Measurements from ENCODE around the gene PGBD5. TPM values are rescaled to one million over a fixed set of nuclear protein-coding genes. Genes with fewer than 3 reads are reported as not detected.
A peak's percentile ranks its signal among the peaks of the same experiment; 100 is the strongest.

Gene PGBD5
- total and polyA plus RNA-seq, 2 of the 13 experiments (the other 11 are each of a cell fraction or from before 2014, with no cell fraction given), result 0.04 to 0.13 TPM

DNA sequence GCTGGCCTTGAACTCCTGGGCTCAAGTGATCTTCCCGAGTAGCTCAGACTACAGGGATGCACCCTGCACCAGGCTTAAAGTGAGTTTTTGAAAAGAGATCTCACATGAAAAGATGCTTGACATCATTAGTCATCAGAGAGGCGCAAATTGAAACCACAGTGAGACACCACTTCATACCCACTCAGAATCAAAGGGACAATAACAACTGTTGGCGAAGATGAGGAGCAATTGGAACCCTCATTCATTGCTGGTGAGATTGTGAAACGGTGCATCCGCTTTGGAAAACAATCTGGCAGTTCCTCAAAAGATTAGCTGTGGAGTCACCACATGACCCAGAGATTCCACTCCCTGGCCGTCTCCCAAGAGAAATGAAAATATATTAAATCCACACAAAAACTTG, 122.3 kb downstream of the PGBD5 start (continued):
- TF ChIP-seq RELA (CRISPR knock-in tag; IDR thresholded peaks at IDR 0.05), result no peak
- no peak for TF ChIP-seq CENPX (CRISPR knock-in tag; IDR thresholded peaks at IDR 0.05)
- TF ChIP-seq ZNF317 (CRISPR knock-in tag; IDR thresholded peaks at IDR 0.05), result no peak
- TF ChIP-seq, protein P1, sequence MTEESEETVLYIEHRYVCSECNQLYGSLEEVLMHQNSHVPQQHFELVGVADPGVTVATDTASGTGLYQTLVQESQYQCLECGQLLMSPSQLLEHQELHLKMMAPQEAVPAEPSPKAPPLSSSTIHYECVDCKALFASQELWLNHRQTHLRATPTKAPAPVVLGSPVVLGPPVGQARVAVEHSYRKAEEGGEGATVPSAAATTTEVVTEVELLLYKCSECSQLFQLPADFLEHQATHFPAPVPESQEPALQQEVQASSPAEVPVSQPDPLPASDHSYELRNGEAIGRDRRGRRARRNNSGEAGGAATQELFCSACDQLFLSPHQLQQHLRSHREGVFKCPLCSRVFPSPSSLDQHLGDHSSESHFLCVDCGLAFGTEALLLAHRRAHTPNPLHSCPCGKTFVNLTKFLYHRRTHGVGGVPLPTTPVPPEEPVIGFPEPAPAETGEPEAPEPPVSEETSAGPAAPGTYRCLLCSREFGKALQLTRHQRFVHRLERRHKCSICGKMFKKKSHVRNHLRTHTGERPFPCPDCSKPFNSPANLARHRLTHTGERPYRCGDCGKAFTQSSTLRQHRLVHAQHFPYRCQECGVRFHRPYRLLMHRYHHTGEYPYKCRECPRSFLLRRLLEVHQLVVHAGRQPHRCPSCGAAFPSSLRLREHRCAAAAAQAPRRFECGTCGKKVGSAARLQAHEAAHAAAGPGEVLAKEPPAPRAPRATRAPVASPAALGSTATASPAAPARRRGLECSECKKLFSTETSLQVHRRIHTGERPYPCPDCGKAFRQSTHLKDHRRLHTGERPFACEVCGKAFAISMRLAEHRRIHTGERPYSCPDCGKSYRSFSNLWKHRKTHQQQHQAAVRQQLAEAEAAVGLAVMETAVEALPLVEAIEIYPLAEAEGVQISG (CRISPR knock-in tag; IDR thresholded peaks at IDR 0.05), result no peak
- no peak for TF ChIP-seq ZNF101 (CRISPR knock-in tag; IDR thresholded peaks at IDR 0.05; ENCODE audit: borderline replicate concordance, low read depth)
- no peak for TF ChIP-seq AHR (CRISPR knock-in tag; IDR thresholded peaks at IDR 0.05)
- TF ChIP-seq, protein P2, sequence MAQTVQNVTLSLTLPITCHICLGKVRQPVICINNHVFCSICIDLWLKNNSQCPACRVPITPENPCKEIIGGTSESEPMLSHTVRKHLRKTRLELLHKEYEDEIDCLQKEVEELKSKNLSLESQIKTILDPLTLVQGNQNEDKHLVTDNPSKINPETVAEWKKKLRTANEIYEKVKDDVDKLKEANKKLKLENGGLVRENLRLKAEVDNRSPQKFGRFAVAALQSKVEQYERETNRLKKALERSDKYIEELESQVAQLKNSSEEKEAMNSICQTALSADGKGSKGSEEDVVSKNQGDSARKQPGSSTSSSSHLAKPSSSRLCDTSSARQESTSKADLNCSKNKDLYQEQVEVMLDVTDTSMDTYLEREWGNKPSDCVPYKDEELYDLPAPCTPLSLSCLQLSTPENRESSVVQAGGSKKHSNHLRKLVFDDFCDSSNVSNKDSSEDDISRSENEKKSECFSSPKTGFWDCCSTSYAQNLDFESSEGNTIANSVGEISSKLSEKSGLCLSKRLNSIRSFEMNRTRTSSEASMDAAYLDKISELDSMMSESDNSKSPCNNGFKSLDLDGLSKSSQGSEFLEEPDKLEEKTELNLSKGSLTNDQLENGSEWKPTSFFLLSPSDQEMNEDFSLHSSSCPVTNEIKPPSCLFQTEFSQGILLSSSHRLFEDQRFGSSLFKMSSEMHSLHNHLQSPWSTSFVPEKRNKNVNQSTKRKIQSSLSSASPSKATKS (CRISPR knock-in tag; IDR thresholded peaks at IDR 0.05), result no peak
- TF ChIP-seq ZNF274 (CRISPR knock-in tag; IDR thresholded peaks at IDR 0.05), result no peak
- TF ChIP-seq ZNF124 (CRISPR knock-in tag; IDR thresholded peaks at IDR 0.05), result no peak

DNA sequence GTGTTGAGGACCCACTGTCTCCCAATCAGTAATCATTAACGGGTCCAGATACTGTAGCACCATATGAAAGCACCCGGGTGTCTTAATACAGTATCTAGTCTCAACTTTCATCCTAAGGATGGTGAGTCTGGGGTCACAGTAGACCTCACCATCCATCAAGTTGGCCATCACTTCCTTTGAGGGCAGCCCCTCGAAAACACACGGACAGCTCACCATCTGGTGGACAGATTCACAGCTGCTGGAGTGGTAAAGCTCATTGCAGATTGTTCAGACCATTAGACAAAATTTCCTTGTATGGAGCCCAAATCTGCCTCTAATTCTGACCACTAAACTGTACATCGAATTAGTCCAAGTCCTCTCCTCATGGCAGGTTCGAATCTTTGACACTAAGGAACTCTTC, 123.1 kb downstream of the PGBD5 start:
- H3K9me3 ChIP-seq (ENCODE audit: low read length), result no peaks in the 10 kb centered on the region
- no peak overlapping the region for H3K27ac ChIP-seq (ENCODE audit: extremely low read length, insufficient read depth, low read length)
- H3K4me3 ChIP-seq (replicated peaks in 1 of 3; ENCODE audit: insufficient read depth in 1 of 3, low read depth in 2 of 3, low read length in 3 of 3), result no peak overlapping the region
- no peak overlapping the region for H2AFZ ChIP-seq (ENCODE audit: low read length)
- no peaks in the 10 kb centered on the region for H3K36me3 ChIP-seq (replicated peaks in 1 of 2; ENCODE audit: control insufficient read depth in 1 of 2, insufficient read depth in 2 of 2, low read length in 2 of 2)
- H3K27me3 ChIP-seq (ENCODE audit: control insufficient read depth in 1 of 2, insufficient read depth in 2 of 2, low read length in 2 of 2), result no peaks in the 10 kb centered on the region; a peak in 1 of 5 replicates
- ChIA-PET CTCF (ENCODE audit: low intra/inter-chr PET ratio, low total read pairs) (no interaction called here), POLR2A (no interaction called here)
- H3K4me1 ChIP-seq (ENCODE audit: insufficient read depth, low read length), result peaks cover 30% of the 10 kb centered on the region
- no TSS peak for BruUV-seq (replicated peaks)
- in situ Hi-C loops (cut with HindIII; ENCODE audit: extremely low pct_ligation_motif_present, low pct_unique_long_range_greater_than_20kb), result no loop called here
- TF ChIP-seq STAG1 (CRISPR knock-in tag; IDR thresholded peaks at IDR 0.05), result peak; percentile 49
- TF ChIP-seq RFX5 (IDR thresholded peaks at IDR 0.05; ENCODE audit: low read depth, low read length), result no peak
- TF ChIP-seq, protein P3, sequence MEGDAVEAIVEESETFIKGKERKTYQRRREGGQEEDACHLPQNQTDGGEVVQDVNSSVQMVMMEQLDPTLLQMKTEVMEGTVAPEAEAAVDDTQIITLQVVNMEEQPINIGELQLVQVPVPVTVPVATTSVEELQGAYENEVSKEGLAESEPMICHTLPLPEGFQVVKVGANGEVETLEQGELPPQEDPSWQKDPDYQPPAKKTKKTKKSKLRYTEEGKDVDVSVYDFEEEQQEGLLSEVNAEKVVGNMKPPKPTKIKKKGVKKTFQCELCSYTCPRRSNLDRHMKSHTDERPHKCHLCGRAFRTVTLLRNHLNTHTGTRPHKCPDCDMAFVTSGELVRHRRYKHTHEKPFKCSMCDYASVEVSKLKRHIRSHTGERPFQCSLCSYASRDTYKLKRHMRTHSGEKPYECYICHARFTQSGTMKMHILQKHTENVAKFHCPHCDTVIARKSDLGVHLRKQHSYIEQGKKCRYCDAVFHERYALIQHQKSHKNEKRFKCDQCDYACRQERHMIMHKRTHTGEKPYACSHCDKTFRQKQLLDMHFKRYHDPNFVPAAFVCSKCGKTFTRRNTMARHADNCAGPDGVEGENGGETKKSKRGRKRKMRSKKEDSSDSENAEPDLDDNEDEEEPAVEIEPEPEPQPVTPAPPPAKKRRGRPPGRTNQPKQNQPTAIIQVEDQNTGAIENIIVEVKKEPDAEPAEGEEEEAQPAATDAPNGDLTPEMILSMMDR (CRISPR knock-in tag; IDR thresholded peaks at IDR 0.05), result peak; percentile 43
- no peak for TF ChIP-seq MBD4 (IDR thresholded peaks at IDR 0.05; ENCODE audit: borderline replicate concordance, low read length)
- ATAC-seq (no peak), DNase-seq (ENCODE audit: low spot score) (no peak), FAIRE-seq (no peak)
- H3K79me2 ChIP-seq (ENCODE audit: insufficient read depth, low read length), result no peaks in the 10 kb centered on the region
- no peaks in the 10 kb centered on the region for H4K20me1 ChIP-seq (ENCODE audit: insufficient read depth, low read length)
- H3K4me2 ChIP-seq (ENCODE audit: low read depth, low read length), result no peak overlapping the region
- intact Hi-C loops (cut with micrococcal nuclease; ENCODE audit: unreplicated experiment), result no loop called here
- 28% methylated on average over 6 of the region's 6 CpGs for WGBS (ENCODE audit: low lambda C conversion rate)
- H3K9ac ChIP-seq (ENCODE audit: insufficient read depth, low read depth, low read length), result no peak overlapping the region
